OCI-LY3 (cell line): Measurements from ENCODE around the gene CACNA2D3.

Experiments
- H2AFZ ChIP-seq: fragments of 200-600, 300-600 bp; shearing (Covaris generic); 2 replicates; pipeline ENCODE4 v1.6.0; 2014; ENCODE audit warnings: antibody characterized with exemption, low read depth, low read length
- H3K27ac ChIP-seq: fragments of 200-600, 300-600 bp; sonication (generic); 2 replicates; pipeline ENCODE4 v1.5.1; 2014; ENCODE audit warnings: mild to moderate bottlenecking, low read length, moderate library complexity, mixed read lengths
- H3K27me3 ChIP-seq: fragments of 200-600, 300-600 bp; sonication (generic); 2 replicates; pipeline ENCODE4 v1.6.1; 2014; ENCODE audit warnings: low read depth, low read length, mixed read lengths
- H3K36me3 ChIP-seq: fragments of 200-600, 300-600 bp; sonication (generic); replicated peaks from 2 replicates; pipeline ENCODE3; 2014; ENCODE audit warnings: low read depth, low read length, mixed read lengths
- H3K4me1 ChIP-seq: fragments of 300-600, 200-600 bp; sonication (generic); 2 replicates; pipeline ENCODE4 v1.6.1; 2014; ENCODE audit warnings: low read length, mixed read lengths
- H3K4me2 ChIP-seq: fragments of 200-600, 300-600 bp; sonication (generic); 2 replicates; pipeline ENCODE4 v1.6.1; 2014; ENCODE audit warnings: low read length, mixed read lengths
- H3K4me3 ChIP-seq: fragments of 300-600, 200-600 bp; sonication (generic); 2 replicates; pipeline ENCODE4 v1.5.1; 2014; ENCODE audit warnings: antibody characterized with exemption, mild to moderate bottlenecking, low read length, moderate library complexity
- H3K79me2 ChIP-seq: fragments of 300-600, 200-600 bp; shearing (Covaris generic); 2 replicates; pipeline ENCODE4 v1.6.1; 2014; ENCODE audit warnings: mild to moderate bottlenecking, low read length, mixed read lengths
- H3K9ac ChIP-seq: fragments of 300-600, 200-600 bp; shearing (Covaris generic); 2 replicates; pipeline ENCODE4 v1.6.0; 2014; ENCODE audit warnings: mild to moderate bottlenecking, low read length, moderate library complexity
- H3K9me3 ChIP-seq: fragments of 200-600, 300-600 bp; shearing (Covaris generic); 2 replicates; pipeline ENCODE4 v1.6.1; 2014; ENCODE audit warnings: low read length, mixed read lengths; ENCODE audit not compliant: insufficient read depth
- H4K20me1 ChIP-seq: fragments of 200-600, 300-600 bp; sonication (generic); 2 replicates; pipeline ENCODE4 v1.6.1; 2016; ENCODE audit warnings: low read length, mixed read lengths; ENCODE audit not compliant: insufficient read depth
- CTCF ChIP-seq: fragments of 200-600, 300-600 bp; sonication (generic); IDR thresholded peaks from 2 replicates; pipeline ENCODE4 v1.5.1; 2014; ENCODE audit warnings: antibody characterized with exemption, low read length, low read depth
- EZH2phosphoT487 ChIP-seq: fragments of 200-600 bp; shearing (Covaris generic); IDR thresholded peaks from 2 replicates; pipeline ENCODE4 v1.6.1; 2018; ENCODE audit warnings: antibody characterized with exemption, mixed run types, low read depth

The CACNA2D3 gene

DNA sequence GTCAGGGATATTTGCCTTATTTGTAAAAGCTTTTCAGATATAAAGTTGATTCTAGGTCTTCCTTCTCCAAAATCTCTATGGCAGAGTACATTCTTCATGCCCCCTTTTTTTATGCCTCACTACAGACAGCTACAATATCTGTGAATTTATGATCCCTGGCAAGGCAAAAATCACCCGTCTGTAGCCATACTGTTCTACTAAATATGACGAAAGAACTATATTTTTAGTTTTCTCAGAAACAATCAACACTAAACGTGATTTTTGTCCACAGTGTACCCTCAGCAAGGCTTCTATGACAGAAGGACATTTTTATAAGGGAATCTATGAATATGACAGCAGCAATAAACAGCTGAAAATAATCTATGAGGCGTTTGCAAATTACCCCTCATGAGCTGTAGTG, 792.8 kb downstream of the CACNA2D3 start:
- H2AFZ ChIP-seq, result no peak overlapping the region
- no peaks in the 10 kb centered on the region for H3K9me3 ChIP-seq
- no peaks in the 10 kb centered on the region for H3K36me3 ChIP-seq
- no peak overlapping the region for H3K27ac ChIP-seq
- no peak overlapping the region for H3K4me2 ChIP-seq
- TF ChIP-seq CTCF, result no peak
- no peak for TF ChIP-seq EZH2phosphoT487
- H3K27me3 ChIP-seq, result peaks cover under 1% of the 10 kb centered on the region; the same call in 1 of the 2 replicates
- H3K4me1 ChIP-seq, result no peaks in the 10 kb centered on the region
- no peak overlapping the region for H3K4me3 ChIP-seq
- no peak overlapping the region for H3K9ac ChIP-seq
- no peaks in the 10 kb centered on the region for H4K20me1 ChIP-seq
- no peaks in the 10 kb centered on the region for H3K79me2 ChIP-seq

- Histone ChIP-seq H3K4me2 (no peak overlapping the region), H4K20me1 (no peaks in the 10 kb centered on the region), H3K9ac (no peak overlapping the region), H3K36me3 (no peaks in the 10 kb centered on the region), H3K27me3 (no peaks in the 10 kb centered on the region), H3K4me1 (no peaks in the 10 kb centered on the region), H3K79me2 (no peaks in the 10 kb centered on the region), H2AFZ (no peak overlapping the region), H3K9me3 (no peaks in the 10 kb centered on the region), H3K27ac (no peak overlapping the region), H3K4me3 (no peak overlapping the region)
- TF ChIP-seq EZH2phosphoT487 (no peak), CTCF (no peak)
These were observed 793.6 kb downstream of the CACNA2D3 start for GRCh38 chr3:54915976-54916375.

DNA sequence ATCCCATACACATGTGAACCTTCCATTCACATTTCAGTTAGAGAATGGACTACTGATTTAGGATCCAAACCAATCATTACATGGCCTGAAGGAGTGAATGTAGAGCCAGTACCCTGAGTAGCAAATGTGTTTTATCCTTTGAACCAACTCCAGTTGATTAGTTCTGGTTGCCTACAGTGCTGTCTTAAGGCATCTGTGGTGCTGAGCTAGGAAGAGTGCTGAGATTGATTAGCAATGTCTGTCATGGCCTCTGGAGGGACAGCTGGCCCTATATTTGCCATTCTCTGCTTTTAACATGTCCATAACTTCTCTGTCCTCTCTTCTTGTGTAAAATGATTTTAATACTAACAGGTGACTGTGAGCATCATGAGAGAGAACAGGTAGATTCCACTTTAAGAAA, 794.4 kb downstream of the CACNA2D3 start:
- no peak overlapping the region for H3K9ac ChIP-seq
- TF ChIP-seq CTCF, result no peak
- TF ChIP-seq EZH2phosphoT487, result no peak
- no peaks in the 10 kb centered on the region for H3K36me3 ChIP-seq
- no peak overlapping the region for H2AFZ ChIP-seq
- H3K27me3 ChIP-seq, result no peaks in the 10 kb centered on the region
- no peak overlapping the region for H3K27ac ChIP-seq
- H3K9me3 ChIP-seq, result no peaks in the 10 kb centered on the region
- H3K4me3 ChIP-seq, result no peak overlapping the region
- no peak overlapping the region for H3K4me2 ChIP-seq
- no peaks in the 10 kb centered on the region for H3K4me1 ChIP-seq
- no peaks in the 10 kb centered on the region for H4K20me1 ChIP-seq
- no peaks in the 10 kb centered on the region for H3K79me2 ChIP-seq

GRCh38 chr3:54917174-54917573, 794.8 kb downstream of the CACNA2D3 start:
- no peak for TF ChIP-seq EZH2phosphoT487
- TF ChIP-seq CTCF, result no peak
- no peak overlapping the region for H3K4me2 ChIP-seq
- H3K27me3 ChIP-seq, result no peaks in the 10 kb centered on the region
- H3K79me2 ChIP-seq, result no peaks in the 10 kb centered on the region
- H3K9ac ChIP-seq, result no peak overlapping the region
- no peaks in the 10 kb centered on the region for H4K20me1 ChIP-seq
- no peak overlapping the region for H3K4me3 ChIP-seq
- H3K27ac ChIP-seq, result no peak overlapping the region
- H3K9me3 ChIP-seq, result no peaks in the 10 kb centered on the region
- no peaks in the 10 kb centered on the region for H3K4me1 ChIP-seq
- H3K36me3 ChIP-seq, result no peaks in the 10 kb centered on the region
- no peak overlapping the region for H2AFZ ChIP-seq
